NCI-H2196 treated with DMSO at 0.1 percent for 48 hours (cell line): Measurements from ENCODE around the gene SLC39A11.
"Not testable (repeated sequence)": the region's sequence is repeated elsewhere in the genome, so short reads cannot be mapped to it uniquely, and the experiment has no call there.

Experiments used
- DNase-seq: peaks from one replicate; lab custom pipeline; 2025; ENCODE audit not compliant: unreplicated experiment; lab: John Stamatoyannopoulos, UW

Gene SLC39A11

GRCh38 chr17:72843591-72843990 lies 248.9 kb downstream of the SLC39A11 start:
- DNase-seq: no peak

GRCh38 chr17:72840019-72840418 lies 252.5 kb downstream of the SLC39A11 start:
- DNase-seq: no peak

- no peak for DNase-seq
Observed at GRCh38 chr17:72839131-72839725, 253.3 kb downstream of the SLC39A11 start.

- no peak for DNase-seq
Observed at GRCh38 chr17:72838581-72838980, 253.9 kb downstream of the SLC39A11 start.

- no peak for DNase-seq
Observed at GRCh38 chr17:72838068-72838467, 254.4 kb downstream of the SLC39A11 start.

- no peak for DNase-seq
Observed at GRCh38 chr17:72837335-72837734, 255.2 kb downstream of the SLC39A11 start.

- DNase-seq: no peak
Observed at GRCh38 chr17:72833128-72833765, 259.2 kb downstream of the SLC39A11 start.

- no peak for DNase-seq
Observed at GRCh38 chr17:72832306-72832705, 260.2 kb downstream of the SLC39A11 start.

- no peak for DNase-seq
Observed at GRCh38 chr17:72829883-72830282, 262.6 kb downstream of the SLC39A11 start.

- DNase-seq: no peak
Observed at GRCh38 chr17:72826602-72827001, 265.9 kb downstream of the SLC39A11 start.

GRCh38 chr17:72826059-72826458 lies 266.4 kb downstream of the SLC39A11 start:
- not testable (repeated sequence) for DNase-seq

GRCh38 chr17:72825218-72825617 lies 267.3 kb downstream of the SLC39A11 start:
- no peak for DNase-seq

- not testable (repeated sequence) for DNase-seq
Observed at GRCh38 chr17:72824267-72824666, 268.2 kb downstream of the SLC39A11 start.

GRCh38 chr17:72822358-72823023 lies 270.0 kb downstream of the SLC39A11 start:
- DNase-seq: peak; percentile 32

- DNase-seq: no peak
Observed at GRCh38 chr17:72816406-72816805, 276.1 kb downstream of the SLC39A11 start.

GRCh38 chr17:72813481-72813880 lies 279.0 kb downstream of the SLC39A11 start:
- no peak for DNase-seq

- no peak for DNase-seq
Observed at GRCh38 chr17:72812823-72813222, 279.7 kb downstream of the SLC39A11 start.

GRCh38 chr17:72811976-72812687 lies 280.4 kb downstream of the SLC39A11 start:
- no peak for DNase-seq

- no peak for DNase-seq
Observed at GRCh38 chr17:72810991-72811508, 281.4 kb downstream of the SLC39A11 start.

GRCh38 chr17:72806011-72806410 lies 286.5 kb downstream of the SLC39A11 start:
- DNase-seq: no peak

- DNase-seq: no peak
Observed at GRCh38 chr17:72804949-72805707, 287.4 kb downstream of the SLC39A11 start.
